T-helper 2 cell treated with Interferon-gamma antibody and Interleukin-4, amounts not matched to agents 5 μg/mL and 100 μg/mL, for 36 hours (primary cell): Measurements from ENCODE around the gene MAFG.

Experiments
- DNase-seq: peaks from one replicate; pipeline ENCODE4 v3.0.0; 2021; ENCODE audit warnings: low spot score
- H3K27ac Mint-ChIP-seq: one replicate; pipeline ENCODE4 v1.8.0; 2021; ENCODE audit warnings: mild to moderate bottlenecking, mixed read lengths
- H3K27me3 Mint-ChIP-seq: one replicate; pipeline ENCODE4 v1.8.0; 2021; ENCODE audit warnings: low read depth, mixed read lengths
- H3K36me3 Mint-ChIP-seq: one replicate; pipeline ENCODE4 v1.8.0; 2021; ENCODE audit warnings: low read depth, mixed read lengths
- H3K4me1 Mint-ChIP-seq: one replicate; pipeline ENCODE4 v1.8.0; 2021; ENCODE audit warnings: low read depth, mixed read lengths
- H3K4me3 Mint-ChIP-seq: one replicate; pipeline ENCODE4 v1.8.0; 2022; ENCODE audit warnings: mild to moderate bottlenecking, moderate library complexity, mixed read lengths
- H3K9me3 Mint-ChIP-seq: one replicate; pipeline ENCODE4 v1.8.0; 2021; ENCODE audit warnings: mixed read lengths

The MAFG gene

GRCh38 chr17:81961521-81962498 is 34.3 kb upstream of the MAFG start:
- Mint-ChIP-seq H3K9me3 (no peaks in the 10 kb centered on the region), H3K36me3 (no peaks in the 10 kb centered on the region), H3K4me3 (no peak overlapping the region), H3K27me3 (peaks cover 50% of the 10 kb centered on the region), H3K27ac (no peak overlapping the region), H3K4me1 (peaks cover 3% of the 10 kb centered on the region)
- DNase-seq, result no peak

- H3K4me1 Mint-ChIP-seq, result peaks cover 3% of the 10 kb centered on the region
- H3K27ac Mint-ChIP-seq, result no peak within 1 kb of the TSS
- no peaks in the 10 kb centered on the region for H3K9me3 Mint-ChIP-seq
- peaks cover 50% of the 10 kb centered on the region for H3K27me3 Mint-ChIP-seq
- H3K4me3 Mint-ChIP-seq, result no peak within 1 kb of the TSS
- no peak for DNase-seq
- H3K36me3 Mint-ChIP-seq, result no peaks in the 10 kb centered on the region
Measured at GRCh38 chr17:81961087-81961511, 33.6 kb upstream of the MAFG start, which contains the start of gene NOTUM. TSS of gene NOTUM (minus strand) at chr17:81961187. CDS start at chr17:81960909, 278 bp downstream.

GRCh38 chr17:81960130-81960958 is 32.8 kb upstream of the MAFG start:
- peaks cover 3% of the 10 kb centered on the region for H3K4me1 Mint-ChIP-seq
- H3K4me3 Mint-ChIP-seq, result no peak overlapping the region
- peaks cover 50% of the 10 kb centered on the region for H3K27me3 Mint-ChIP-seq
- no peaks in the 10 kb centered on the region for H3K36me3 Mint-ChIP-seq
- no peak for DNase-seq
- H3K27ac Mint-ChIP-seq, result no peak overlapping the region
- no peaks in the 10 kb centered on the region for H3K9me3 Mint-ChIP-seq

GRCh38 chr17:81959362-81960129 is 32.0 kb upstream of the MAFG start:
- Mint-ChIP-seq H3K4me1 (peaks cover 3% of the 10 kb centered on the region), H3K27me3 (peaks cover 45% of the 10 kb centered on the region), H3K27ac (no peak overlapping the region), H3K36me3 (no peaks in the 10 kb centered on the region), H3K9me3 (no peaks in the 10 kb centered on the region), H3K4me3 (peak overlapping the region; percentile 40)
- DNase-seq, result peak; percentile 75

GRCh38 chr17:81958633-81959342 is 31.3 kb upstream of the MAFG start:
- Mint-ChIP-seq H3K9me3 (no peaks in the 10 kb centered on the region), H3K4me3 (peak overlapping the region; percentile 40), H3K27me3 (peaks cover 37% of the 10 kb centered on the region), H3K27ac (peak overlapping the region; percentile 26), H3K4me1 (peaks cover 3% of the 10 kb centered on the region), H3K36me3 (no peaks in the 10 kb centered on the region)
- no peak for DNase-seq

- no peak for DNase-seq
- peak overlapping the region; percentile 45 for H3K4me3 Mint-ChIP-seq
- no peaks in the 10 kb centered on the region for H3K9me3 Mint-ChIP-seq
- peaks cover 28% of the 10 kb centered on the region for H3K27me3 Mint-ChIP-seq
- H3K27ac Mint-ChIP-seq, result no peak overlapping the region
- H3K4me1 Mint-ChIP-seq, result peaks cover 3% of the 10 kb centered on the region
- H3K36me3 Mint-ChIP-seq, result no peaks in the 10 kb centered on the region
Measured at GRCh38 chr17:81957691-81958432, 30.3 kb upstream of the MAFG start.

GRCh38 chr17:81956607-81957589 is 29.4 kb upstream of the MAFG start:
- Mint-ChIP-seq H3K9me3 (no peaks in the 10 kb centered on the region), H3K27me3 (peaks cover 21% of the 10 kb centered on the region), H3K4me3 (no peak overlapping the region), H3K4me1 (peaks cover 4% of the 10 kb centered on the region), H3K36me3 (no peaks in the 10 kb centered on the region), H3K27ac (no peak overlapping the region)
- no peak for DNase-seq

GRCh38 chr17:81955756-81956544 is 28.4 kb upstream of the MAFG start:
- no peaks in the 10 kb centered on the region for H3K36me3 Mint-ChIP-seq
- H3K27ac Mint-ChIP-seq, result no peak overlapping the region
- H3K9me3 Mint-ChIP-seq, result no peaks in the 10 kb centered on the region
- no peak for DNase-seq
- H3K4me3 Mint-ChIP-seq, result no peak overlapping the region
- peaks cover 5% of the 10 kb centered on the region for H3K4me1 Mint-ChIP-seq
- H3K27me3 Mint-ChIP-seq, result peaks cover 26% of the 10 kb centered on the region

GRCh38 chr17:81955058-81955681 is 27.6 kb upstream of the MAFG start:
- Mint-ChIP-seq H3K27me3 (peaks cover 32% of the 10 kb centered on the region), H3K27ac (no peak overlapping the region), H3K36me3 (no peaks in the 10 kb centered on the region), H3K9me3 (no peaks in the 10 kb centered on the region), H3K4me3 (no peak overlapping the region), H3K4me1 (peaks cover 5% of the 10 kb centered on the region)
- no peak for DNase-seq

- peaks cover 5% of the 10 kb centered on the region for H3K4me1 Mint-ChIP-seq
- DNase-seq, result no peak
- no peaks in the 10 kb centered on the region for H3K9me3 Mint-ChIP-seq
- H3K27me3 Mint-ChIP-seq, result peaks cover 32% of the 10 kb centered on the region
- H3K4me3 Mint-ChIP-seq, result no peak overlapping the region
- no peak overlapping the region for H3K27ac Mint-ChIP-seq
- no peaks in the 10 kb centered on the region for H3K36me3 Mint-ChIP-seq
Measured at GRCh38 chr17:81954131-81955057, 26.9 kb upstream of the MAFG start.
